Glutamatergic neuron (in vitro differentiated cells): ENCODE measurements around the gene FAAP20. TPM values are rescaled to one million over a fixed set of nuclear protein-coding genes. Genes with fewer than 3 reads are reported as not detected.

Source experiments
- DNase-seq: peaks from one replicate; pipeline ENCODE4 v3.0.0; 2022
- H3K27ac Mint-ChIP-seq: one replicate; pipeline ENCODE4 v1.8.0; 2020; ENCODE audit warnings: mild to moderate bottlenecking, mixed read lengths, inconsistent platforms; ENCODE audit not compliant: unreplicated experiment
- H3K27me3 Mint-ChIP-seq: one replicate; pipeline ENCODE4 v1.8.0; 2020; ENCODE audit warnings: mild to moderate bottlenecking, moderate library complexity, mixed read lengths, inconsistent platforms; ENCODE audit not compliant: unreplicated experiment
- H3K36me3 Mint-ChIP-seq: one replicate; pipeline ENCODE4 v1.8.0; 2020; ENCODE audit warnings: mild to moderate bottlenecking, mixed read lengths, inconsistent platforms; ENCODE audit not compliant: unreplicated experiment
- H3K4me1 Mint-ChIP-seq: one replicate; pipeline ENCODE4 v1.8.0; 2020; ENCODE audit warnings: mild to moderate bottlenecking, low read depth, mixed read lengths, inconsistent platforms; ENCODE audit not compliant: unreplicated experiment
- H3K4me3 Mint-ChIP-seq: one replicate; pipeline ENCODE4 v1.8.0; 2020; ENCODE audit warnings: mild to moderate bottlenecking, mixed read lengths, inconsistent platforms; ENCODE audit not compliant: unreplicated experiment
- H3K9me3 Mint-ChIP-seq: one replicate; pipeline ENCODE4 v1.8.0; 2020; ENCODE audit warnings: mild to moderate bottlenecking, moderate library complexity, mixed read lengths, inconsistent platforms; ENCODE audit not compliant: unreplicated experiment
- CTCF ChIP-seq: fragments of 200-600 bp; sonication (generic); IDR thresholded peaks from one replicate; pipeline ENCODE4 v1.5.0; 2021; ENCODE audit not compliant: partially characterized antibody, unreplicated experiment
- long read RNA-seq: library from polyadenylated mRNA; unstranded; transcript quantifications from one replicate; pipeline ENCODE4 v2.0.0, GENCODE V29; 2020; ENCODE audit not compliant: unreplicated experiment
- total RNA-seq: library from RNA; stranded (reverse); fragmentation: NEBNext Ultra II Directional; extraction: Animal tissue kit (Norgen Biotek cat#: 25700); gene quantifications from one replicate; pipeline ENCODE4 v1.2.1, GENCODE V29; 2021; ENCODE audit not compliant: unreplicated experiment

FAAP20 gene
- 111 TPM for total RNA-seq
- long read RNA-seq, transcript FAAP20-201 (3 exons, 569 nt) = minor isoform, 5 of 49 reads
- long read RNA-seq, transcript FAAP20-202 (4 exons, 729 nt) = major isoform, 24 of 49 reads
- long read RNA-seq, transcript FAAP20-203 (4 exons, 811 nt) = minor isoform, 7 of 49 reads
- long read RNA-seq, partial matches to known transcripts = 6 of 49 reads
- long read RNA-seq, other reads (novel, unspliced or antisense) = 2 of 49 reads

- Mint-ChIP-seq H3K27ac (peak within 1 kb of the TSS; percentile 76), H3K9me3 (peaks cover 8% of the 10 kb centered on the region), H3K27me3 (peaks cover 9% of the 10 kb centered on the region), H3K36me3 (no peaks in the 10 kb centered on the region), H3K4me1 (peaks cover 9% of the 10 kb centered on the region), H3K4me3 (peak within 1 kb of the TSS; percentile 76)
- DNase-seq = peak; percentile 74
- TF ChIP-seq CTCF = no peak
These were observed at the start of gene FAAP20 for GRCh38 chr1:2194319-2194897. FAAP20 (minus strand) TSS chr1:2194772; CDS start chr1:2194749, 23 bp downstream.

- Mint-ChIP-seq H3K4me3 (peak overlapping the region; percentile 63), H3K36me3 (no peaks in the 10 kb centered on the region), H3K27me3 (peaks cover 9% of the 10 kb centered on the region), H3K9me3 (peaks cover 16% of the 10 kb centered on the region), H3K4me1 (peaks cover 42% of the 10 kb centered on the region), H3K27ac (peak overlapping the region; percentile 59)
- TF ChIP-seq CTCF = no peak
- DNase-seq = no peak
These were observed 48.5 kb upstream of the FAAP20 start for GRCh38 chr1:2242814-2243725.

GRCh38 chr1:2241820-2242219 lies 47.2 kb upstream of the FAAP20 start:
- Mint-ChIP-seq H3K4me3 (peak overlapping the region; percentile 22), H3K36me3 (no peaks in the 10 kb centered on the region), H3K4me1 (peaks cover 48% of the 10 kb centered on the region), H3K9me3 (peaks cover 14% of the 10 kb centered on the region), H3K27me3 (peaks cover 6% of the 10 kb centered on the region), H3K27ac (peak overlapping the region; percentile 72)
- TF ChIP-seq CTCF = no peak
- DNase-seq = no peak

- H3K27ac Mint-ChIP-seq = peak overlapping the region; percentile 64
- peaks cover 51% of the 10 kb centered on the region for H3K4me1 Mint-ChIP-seq
- no peak for DNase-seq
- TF ChIP-seq CTCF = no peak
- peaks cover 8% of the 10 kb centered on the region for H3K27me3 Mint-ChIP-seq
- peaks cover 8% of the 10 kb centered on the region for H3K9me3 Mint-ChIP-seq
- no peak overlapping the region for H3K4me3 Mint-ChIP-seq
- H3K36me3 Mint-ChIP-seq = no peaks in the 10 kb centered on the region
These were observed 45.9 kb upstream of the FAAP20 start for GRCh38 chr1:2240270-2241156.
